Raji (cell line): ENCODE results near the gene NANOS3.

Experiments
- POLR2A ChIP-seq: IDR thresholded peaks from 2 replicates; pipeline ENCODE4 v1.6.1; 2011; ENCODE audit warnings: low read depth, low read length, control low read depth; ENCODE audit not compliant: insufficient read depth

Gene NANOS3

DNA sequence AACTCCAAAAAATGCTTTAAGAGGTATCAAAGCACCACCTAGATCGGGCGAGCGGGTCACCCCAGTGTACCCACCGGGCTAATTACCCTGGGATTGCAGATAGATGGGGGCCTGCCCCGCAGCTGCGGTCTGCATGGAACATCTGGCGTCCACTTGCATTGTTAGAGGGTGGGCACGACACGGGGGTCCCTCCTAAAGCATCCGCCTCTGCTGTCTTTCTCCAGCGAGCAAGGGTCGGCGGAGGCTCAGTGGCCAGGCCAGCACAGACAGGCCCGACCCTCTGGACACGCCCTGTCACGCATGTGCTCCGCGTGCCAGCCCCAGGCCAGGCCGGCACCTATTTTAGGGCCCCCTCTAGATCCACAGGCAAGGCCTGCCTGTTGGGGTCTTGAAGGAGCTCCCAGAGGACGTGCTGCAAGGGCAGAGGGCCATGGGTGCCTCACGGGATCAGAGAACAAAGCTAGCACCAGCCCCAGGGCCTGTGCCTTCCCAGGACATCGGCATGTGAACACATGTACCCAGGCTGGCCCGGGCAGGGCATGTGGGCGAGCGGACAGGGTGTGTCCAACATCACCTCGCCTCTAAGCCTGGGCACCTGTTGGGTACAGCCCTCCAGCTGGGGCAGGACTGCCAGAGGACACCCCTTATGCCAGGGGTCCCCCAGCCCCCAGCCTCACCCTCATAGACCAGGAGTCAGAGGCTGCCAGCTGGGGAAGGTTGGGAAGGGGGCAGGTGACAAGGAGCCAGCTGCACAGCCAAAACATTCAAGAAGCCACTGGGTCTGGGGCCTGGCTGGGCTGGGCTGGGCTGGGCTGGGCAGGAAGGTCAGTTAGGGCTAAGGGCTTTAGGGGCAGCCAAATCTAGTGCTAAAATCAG lies 35.6 kb upstream of the NANOS3 start:
- no peak for TF ChIP-seq POLR2A

DNA sequence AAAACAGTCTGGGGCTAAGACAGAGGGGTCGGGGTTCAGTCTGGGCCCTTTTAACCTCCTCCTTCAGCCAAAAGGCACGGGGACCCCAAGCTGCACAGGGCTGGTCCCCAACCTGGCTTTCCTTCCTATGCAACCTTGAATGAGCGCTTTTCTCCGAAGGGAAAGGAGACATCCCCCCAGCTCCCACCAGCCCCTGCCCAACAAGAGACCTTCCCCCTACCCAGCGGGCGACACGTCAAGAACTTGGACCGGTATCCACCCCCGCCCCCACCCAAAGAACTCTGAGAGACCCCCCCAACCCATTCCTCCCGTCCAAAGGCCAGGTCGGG lies 35.0 kb upstream of the NANOS3 start:
- no peak for TF ChIP-seq POLR2A

DNA sequence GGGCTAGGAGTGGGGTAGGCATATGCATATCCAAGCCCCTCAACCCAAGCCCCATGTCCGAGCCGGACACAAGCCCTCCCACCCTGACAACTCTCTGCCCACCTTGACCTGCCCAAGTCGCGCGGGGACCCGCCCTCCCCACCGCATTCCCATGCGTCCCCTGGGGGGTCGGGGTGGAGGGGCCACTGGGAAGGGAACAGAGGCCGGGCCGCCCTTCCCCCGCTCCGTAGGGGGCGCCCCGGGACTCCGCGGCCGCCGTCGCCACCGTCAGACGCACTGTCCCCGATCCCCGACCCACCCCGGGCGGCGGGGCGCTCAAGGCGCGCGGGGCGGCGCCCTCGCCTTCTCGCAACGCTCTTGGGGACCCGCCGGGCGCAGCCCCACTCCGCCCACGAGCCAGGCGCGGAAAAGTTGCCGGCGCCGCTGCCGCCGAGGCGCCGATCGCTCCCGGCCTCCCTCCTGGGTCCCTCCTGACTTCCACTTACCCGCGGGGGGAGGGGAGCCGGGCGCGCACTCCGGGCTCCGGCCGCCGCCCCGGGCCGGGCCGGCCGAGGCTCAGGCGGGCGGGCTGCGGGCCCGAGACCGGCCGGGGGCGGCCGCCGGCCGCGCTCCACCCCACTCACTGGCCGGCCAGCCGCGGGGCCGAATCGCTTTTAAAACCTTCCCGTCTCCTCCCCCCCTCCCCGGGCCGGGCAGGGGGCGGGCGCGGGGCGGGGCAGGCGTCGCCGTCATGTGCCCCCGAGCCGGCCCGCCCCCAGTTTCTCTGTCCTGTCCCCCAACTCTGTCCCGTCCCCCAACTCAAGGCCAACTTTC lies 34.4 kb upstream of the NANOS3 start:
- no peak for TF ChIP-seq POLR2A

DNA sequence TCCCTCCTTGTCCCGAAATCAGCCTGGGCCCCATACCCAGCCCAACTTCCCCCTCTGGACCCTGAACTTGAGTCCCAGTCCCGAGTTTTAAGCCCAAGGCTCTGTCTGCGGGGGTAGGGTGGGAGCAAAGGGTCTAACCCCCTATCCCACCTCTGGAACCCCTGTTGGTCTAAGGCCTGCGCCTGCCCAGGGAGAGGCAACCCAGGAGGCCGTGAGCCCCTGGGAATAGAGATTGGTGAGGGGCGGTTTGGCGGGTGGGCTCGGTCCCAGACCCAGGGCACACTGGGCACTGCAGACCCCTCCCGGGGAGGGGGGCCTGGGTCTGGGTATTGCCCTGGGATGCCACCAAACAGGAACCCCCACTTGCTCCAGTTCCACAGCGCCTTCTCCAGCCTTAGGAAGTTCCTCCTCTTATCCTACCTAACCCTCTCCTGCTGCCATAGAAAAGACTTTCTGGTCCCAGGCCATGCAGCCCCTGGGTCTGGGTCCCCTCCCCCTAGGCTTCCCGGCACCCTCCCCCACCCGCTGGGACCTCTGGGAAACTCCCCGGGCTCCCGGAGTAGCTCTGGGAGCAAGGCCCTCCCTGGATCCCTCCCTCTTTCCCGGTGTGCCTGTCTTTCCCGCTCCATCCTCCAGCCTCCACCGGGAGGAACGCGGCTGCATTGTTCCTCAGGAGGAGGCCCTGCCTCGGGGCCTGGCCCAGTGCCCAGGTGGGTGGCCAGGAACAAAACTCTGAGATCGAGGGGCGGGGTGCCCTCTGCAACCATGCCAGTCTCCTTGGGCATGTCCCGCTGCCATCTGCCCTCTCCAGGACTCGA lies 33.6 kb upstream of the NANOS3 start:
- no peak for TF ChIP-seq POLR2A

DNA sequence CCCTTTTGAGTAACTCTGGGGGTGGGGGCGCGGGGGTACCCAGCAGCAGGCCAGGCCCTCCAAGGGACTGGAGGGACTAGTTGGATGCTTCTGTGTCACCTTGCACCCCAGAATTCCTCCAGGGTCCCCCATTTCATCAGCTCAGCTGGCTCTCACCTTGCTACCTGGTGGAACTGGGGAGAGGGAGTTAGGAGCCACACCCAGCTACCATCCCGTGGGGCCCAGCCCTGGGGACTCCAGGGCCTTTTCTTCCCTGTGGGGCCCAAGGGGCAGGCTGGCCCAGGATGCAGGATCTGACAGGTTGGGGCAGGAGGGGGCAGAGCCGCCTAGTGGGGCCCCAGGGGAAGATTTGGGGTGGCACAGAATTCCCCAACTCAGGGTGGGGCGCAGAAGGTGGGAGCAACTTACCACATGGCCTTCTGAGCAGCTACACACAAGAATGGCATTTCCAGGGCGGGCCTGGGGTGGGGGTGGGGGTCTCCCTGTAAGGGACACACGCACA lies 32.8 kb upstream of the NANOS3 start:
- TF ChIP-seq POLR2A = no peak

DNA sequence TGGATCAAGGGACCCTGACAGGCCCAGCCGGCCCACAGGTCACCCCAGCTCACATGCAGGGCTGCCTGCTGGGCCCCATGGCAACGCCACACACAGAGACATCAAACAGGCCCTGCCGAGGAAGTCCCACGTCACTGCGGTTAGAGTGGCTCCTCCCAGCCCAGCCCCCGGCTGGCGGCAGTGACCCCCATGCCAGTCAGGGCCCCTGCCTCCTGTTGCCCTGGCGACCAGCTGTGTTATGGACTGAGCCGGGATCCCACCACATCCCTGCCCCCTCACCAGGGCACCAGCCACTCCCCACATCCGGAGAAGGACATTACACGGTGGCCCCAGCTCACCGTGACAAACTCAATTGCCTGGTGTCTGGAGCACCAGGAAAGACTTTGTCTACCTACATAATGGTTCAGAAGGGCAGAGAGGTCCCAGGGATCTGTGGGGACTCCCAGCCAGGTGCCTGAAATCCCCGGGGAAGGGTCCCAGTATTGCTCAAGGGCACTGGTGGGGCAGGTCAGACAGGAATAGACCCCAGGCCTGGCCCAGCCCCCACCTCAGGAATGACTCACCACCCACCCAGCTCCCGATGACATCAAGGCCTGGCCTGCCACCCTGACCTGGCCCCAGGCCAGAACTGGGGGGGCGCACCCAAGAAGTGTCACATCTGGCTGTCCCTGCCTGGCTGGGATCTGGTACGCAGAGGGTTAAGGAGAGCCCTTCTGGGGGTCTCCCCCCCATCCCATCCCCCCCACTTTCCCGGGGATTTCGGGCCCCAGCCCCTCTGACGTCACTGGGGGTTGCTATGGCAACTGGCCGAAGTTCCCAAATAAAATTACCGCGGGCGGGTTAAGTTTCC lies 30.2 kb upstream of the NANOS3 start:
- peak; percentile 68 for TF ChIP-seq POLR2A

DNA sequence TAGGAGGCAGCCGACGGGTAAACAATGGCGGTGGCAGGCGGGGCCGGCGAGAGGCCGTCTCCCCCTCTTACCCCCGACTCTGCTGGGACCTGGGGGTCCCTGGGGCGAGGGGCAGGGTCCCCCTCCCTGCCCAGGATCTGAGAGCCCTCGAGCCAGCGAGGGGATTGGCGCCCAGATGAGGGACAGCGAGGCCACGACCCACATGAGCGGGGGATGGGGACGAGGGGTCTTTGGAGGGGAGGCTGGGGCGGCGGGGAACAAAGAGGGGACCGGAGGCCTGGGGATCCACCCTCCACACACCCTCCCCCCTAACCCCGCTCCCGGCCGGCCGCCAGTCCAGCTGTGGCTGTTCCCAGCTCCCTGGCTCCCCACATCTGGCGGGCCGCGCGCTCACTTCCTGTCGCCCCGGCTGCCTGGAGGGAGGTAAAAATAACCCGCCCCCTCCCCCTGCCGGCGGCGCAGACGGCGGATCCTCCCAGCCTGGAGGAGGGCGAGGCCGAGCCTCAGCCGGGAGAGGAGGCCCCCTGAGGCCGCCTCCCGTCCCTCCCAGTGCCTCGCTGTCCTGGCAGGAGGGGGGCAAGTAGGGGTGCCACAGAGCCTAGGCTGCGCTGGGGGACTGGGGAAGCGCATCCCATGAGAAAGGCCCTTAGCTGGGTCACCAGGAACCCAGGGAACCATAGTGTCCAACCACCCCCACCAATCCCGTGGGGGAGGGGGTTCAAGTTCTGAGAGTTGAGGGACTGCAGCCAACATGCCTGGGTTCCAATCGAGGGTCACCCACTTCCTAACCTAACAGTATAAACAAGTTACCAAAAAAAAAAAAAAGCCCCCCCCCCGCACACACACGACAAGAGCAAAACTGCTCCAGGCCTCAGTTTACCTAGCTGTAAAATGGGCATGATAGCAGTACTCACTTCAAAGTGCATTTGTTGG lies 29.3 kb upstream of the NANOS3 start:
- no peak for TF ChIP-seq POLR2A

DNA sequence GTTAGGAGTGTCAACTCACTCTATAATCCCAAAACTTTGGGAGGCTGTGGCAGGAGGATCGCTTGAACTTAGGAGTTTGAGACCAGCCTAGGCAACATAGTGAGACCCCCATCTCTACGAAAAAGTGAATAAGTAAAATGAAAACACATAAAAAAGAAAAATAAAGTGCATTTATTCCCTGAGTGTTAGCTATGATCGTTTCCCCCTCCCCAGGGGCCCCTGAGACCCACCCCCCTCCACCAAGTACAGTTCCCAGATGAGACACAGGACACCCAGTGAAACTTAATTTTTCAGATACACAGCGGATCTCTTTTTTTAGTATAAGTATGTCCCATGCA lies 28.6 kb upstream of the NANOS3 start:
- no peak for TF ChIP-seq POLR2A

DNA sequence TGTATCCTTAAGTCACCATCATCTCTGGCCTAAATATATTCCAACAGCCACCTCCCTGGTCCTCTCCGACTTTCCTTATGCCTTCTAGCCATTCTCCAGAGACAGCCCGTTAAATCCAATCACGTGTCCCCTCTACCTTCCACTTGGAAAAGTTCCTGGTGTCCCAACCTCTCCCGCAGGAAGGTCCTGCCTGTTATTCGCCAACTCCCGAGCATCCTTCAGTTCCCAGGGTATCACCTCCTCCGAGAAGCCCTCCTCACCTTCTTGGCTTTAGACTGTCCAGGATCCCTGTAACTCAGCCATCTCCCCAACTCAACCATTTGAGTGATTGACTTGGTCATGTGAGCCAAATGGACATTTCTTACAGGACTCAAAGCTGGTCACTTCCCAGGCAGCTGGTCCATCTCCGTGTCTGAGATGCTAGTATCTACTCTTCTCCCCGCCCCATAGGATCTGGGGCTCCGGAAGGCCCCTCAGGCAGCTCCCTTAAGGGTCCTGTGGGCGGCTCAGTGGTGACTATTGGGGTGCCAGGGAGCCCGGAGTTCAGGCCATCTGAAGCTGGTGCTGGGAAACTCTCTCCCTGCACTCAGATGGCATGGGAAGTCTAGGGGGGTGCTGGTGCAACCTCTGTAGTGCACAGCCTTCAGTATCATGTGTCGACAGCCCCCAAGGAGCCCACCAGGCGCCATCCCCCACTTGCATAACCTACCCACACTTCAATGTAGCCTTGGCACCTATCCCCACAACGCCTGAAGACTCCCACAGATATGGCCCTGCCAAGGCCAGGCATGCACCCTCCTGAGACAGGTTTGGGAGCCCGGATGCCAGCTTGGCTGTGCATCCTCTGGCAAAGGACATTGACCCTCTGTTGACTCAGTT lies 27.9 kb upstream of the NANOS3 start:
- no peak for TF ChIP-seq POLR2A

DNA sequence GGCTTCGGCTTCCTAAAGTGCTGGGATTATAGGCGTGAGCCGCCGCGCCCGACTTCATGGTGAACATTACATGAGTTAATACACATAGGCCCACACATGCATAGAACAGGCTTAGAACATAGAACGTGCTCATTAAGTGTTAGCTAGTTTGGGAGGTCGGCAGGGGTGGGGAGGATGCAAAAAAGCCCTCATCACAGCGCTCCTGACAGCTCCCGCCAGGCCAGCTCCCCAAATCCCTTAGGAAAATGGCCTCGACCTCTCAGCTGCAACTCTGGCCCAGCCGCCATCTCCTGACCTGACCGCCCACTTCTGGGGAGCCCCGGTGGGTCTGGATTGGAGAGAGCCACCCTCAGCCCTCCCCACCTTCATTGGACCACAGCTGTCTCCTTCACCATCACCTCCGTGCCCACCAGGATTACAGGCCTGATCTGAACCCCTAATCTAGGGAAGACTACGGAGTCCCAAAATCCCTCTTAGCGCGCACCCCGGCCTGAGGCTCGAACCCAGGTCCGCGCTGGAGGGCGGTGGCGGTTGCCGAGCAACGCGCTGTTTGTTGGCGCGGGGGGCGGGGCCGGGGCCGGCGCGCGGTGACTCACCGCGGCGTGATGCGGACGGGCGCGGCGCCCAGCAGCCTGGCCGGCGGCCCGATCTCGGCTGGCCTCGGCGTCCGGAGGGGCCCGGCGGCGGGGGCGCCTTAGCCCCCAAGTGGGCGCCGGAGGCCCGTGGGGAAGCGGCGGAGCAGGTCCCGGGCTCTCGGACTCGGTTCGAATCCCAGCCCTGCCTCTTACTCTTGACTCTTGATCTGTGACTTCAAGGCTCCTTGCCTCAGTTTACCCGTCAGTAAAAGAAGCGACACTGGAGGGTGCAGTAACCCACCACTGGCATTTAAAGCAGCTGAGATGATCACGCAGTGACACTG lies 26.7 kb upstream of the NANOS3 start:
- no peak for TF ChIP-seq POLR2A

DNA sequence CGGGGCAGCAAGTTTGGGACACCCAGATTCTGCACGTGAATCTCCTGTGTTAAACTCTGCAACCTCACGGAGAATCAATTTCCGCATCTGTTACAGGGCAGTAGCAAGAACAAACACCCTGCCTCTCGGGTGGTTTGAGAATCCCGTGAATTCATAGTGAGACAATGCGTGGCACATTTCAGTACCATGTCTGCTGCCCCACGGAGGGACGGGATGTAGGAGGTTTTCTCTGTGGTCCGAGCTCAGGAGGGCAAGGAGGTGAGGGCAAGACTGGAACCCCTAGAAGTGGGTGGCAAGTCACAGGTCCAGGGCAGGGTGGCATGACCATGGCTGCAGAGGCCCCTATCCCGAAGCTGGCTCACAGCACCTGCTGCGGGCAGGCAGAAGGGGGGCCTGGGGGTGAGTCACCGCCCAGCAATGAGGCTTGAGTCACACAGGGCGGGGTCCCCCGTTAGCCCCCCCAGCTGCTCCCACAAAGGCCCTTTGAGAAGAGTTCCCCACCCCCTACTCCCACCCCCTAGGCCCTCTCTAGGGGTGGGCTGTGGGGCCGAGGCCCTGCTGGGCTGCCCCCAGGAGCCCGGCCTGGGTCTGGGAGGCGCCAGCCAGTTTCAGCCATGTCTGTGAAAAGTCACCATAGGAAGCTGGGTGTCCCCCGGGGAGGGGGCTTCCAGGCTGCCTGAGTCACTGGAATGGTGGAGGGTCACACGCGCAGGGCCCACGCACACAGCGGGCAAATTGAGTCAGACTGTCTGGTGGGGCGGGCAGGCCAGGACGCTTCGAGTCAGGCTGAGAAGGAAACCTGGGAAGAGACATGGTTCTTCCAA lies 25.8 kb upstream of the NANOS3 start:
- no peak for TF ChIP-seq POLR2A
